HG02938 (cell line): Measurements from ENCODE around the gene HRH3.

ENCODE experiments used
- ATAC-seq: cut with Tn5 transposase; IDR thresholded peaks from one replicate; pipeline ENCODE4 v1.9.1; 2021; ENCODE audit warnings: mild to moderate bottlenecking, moderate library complexity; ENCODE audit not compliant: unreplicated experiment

Gene HRH3

DNA sequence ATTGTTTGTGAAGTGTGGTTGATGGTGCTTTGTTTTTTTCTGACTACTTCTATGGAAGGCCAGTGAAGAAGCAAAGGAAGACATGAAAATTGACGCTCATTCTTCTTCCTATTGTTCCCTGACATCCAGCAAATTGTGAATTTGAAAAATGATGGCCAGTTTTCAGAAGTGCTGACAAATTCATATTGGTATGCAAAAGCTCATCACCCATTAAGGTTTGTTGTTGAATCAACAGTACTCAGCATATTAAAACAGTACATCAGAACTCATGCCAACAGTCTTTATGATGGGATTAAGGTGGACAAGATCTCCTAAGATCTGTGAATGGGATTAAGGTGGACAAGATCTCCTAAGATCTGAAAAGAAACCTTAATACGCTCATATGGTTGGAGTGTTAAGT, 38.3 kb downstream of the HRH3 start:
- ATAC-seq = no peak

DNA sequence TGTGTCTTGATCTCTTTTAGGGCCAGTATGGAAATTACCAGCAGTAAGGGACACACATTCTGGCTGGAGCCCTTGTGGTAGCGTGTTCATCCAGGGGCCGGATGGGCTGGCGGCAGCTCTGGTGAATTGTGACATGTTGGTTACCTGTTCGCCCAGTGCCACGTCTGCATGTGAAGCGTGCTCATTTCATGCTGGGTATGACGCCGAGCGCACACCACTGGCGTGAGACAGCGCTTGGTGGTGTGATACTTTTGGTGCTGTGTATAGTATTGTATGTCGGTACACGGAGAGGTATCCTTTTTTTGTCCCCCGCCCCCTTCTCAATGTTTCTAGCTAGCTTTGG, 40.9 kb downstream of the HRH3 start:
- no peak for ATAC-seq

DNA sequence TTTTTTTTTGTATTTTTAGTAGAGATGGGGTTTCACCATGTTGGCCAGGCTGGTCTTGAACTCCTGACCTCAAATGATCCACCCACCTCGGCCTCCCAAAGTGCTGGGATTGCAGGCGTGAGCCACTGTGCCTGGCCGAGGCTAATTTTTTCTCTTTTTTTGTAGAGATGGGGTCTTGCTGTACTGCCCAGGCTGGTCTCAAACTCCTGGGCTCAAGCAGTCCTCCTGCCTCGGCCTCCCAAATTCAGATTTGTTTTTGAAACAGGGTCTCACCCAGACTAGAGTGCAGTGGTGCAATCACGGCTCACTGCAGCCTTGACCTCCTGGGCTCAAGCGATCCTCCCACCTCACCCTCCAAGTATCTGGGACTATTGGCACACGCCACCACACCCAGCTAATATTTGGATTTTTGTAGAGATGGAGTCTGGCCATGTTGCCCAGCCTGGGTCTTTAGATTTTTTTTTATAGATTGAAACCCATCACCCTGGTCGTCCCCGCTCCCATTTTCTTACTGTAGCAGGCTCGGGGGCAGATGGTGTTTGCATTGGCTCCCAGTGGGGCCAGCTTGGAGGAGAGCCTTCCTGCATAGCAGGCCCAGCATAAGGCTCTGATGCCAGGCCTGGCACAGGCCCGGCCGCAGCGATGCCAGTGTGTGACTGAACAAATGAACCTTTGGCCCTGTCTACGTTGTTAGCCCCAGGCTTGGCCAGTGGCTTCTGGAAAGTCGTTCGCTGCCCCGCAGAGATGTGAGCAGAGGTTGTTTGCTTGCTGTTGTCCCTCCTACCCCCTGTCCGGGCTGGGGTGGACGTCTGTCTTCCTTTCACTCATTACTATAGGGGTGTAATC, 41.5 kb downstream of the HRH3 start:
- no peak for ATAC-seq

DNA sequence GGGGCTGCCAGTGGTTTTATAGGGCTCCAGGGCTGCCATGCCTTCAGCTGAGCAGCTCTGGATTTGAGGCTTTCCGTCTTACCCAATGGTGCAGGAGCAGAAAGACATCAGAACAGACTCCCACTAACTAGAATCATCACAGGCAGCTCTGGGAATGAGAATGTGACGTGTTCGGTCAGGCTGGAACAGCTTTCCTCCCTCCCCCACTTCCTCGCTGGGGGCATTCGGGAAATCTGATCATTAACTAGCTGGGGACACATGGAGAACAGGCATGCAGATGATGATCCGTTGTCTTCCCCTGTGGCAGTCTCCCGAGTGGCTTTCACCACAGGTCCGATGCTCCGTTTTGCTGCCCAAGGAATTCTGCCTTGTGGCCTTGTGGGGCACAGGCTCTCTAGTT, 42.8 kb downstream of the HRH3 start:
- ATAC-seq = no peak

DNA sequence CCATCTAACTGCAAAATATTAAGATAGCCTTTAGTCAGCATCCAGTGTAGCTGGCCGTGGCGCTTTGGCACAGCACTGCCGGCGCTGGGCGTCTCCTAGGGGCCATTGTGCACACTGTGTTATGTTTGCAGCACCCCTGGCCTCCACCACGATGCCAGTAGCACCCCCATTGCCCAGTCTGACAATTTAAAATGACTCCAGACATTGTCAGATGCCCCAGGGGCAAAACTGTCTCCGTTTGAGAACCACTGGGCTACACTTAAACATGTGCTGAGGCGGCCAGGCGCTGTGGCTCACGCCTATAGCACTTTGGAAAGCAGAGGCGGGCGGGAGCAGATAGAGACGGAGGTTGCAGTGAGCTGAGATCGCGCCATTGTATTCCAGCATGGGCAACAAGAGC, 43.2 kb downstream of the HRH3 start:
- no peak for ATAC-seq

DNA sequence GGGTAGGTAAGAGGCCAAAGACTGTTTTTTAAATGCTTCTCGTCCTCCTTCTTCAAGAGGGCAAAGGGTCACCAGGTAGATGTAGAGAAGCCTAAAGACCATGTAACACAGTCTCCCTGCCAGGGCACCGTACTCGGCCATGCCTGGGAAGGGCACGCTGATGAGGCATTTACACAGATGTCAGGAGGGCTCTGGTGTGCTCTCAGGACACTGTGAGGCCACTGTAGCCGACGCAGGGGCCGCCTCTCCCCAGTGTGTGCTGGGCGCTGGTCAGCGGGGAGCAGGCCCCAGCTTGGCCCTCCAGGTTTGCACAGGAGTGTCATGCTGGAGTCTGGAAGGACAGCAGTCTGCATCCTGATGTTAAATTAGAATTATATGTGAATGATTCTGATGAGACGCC, 44.4 kb downstream of the HRH3 start:
- ATAC-seq = no peak

DNA sequence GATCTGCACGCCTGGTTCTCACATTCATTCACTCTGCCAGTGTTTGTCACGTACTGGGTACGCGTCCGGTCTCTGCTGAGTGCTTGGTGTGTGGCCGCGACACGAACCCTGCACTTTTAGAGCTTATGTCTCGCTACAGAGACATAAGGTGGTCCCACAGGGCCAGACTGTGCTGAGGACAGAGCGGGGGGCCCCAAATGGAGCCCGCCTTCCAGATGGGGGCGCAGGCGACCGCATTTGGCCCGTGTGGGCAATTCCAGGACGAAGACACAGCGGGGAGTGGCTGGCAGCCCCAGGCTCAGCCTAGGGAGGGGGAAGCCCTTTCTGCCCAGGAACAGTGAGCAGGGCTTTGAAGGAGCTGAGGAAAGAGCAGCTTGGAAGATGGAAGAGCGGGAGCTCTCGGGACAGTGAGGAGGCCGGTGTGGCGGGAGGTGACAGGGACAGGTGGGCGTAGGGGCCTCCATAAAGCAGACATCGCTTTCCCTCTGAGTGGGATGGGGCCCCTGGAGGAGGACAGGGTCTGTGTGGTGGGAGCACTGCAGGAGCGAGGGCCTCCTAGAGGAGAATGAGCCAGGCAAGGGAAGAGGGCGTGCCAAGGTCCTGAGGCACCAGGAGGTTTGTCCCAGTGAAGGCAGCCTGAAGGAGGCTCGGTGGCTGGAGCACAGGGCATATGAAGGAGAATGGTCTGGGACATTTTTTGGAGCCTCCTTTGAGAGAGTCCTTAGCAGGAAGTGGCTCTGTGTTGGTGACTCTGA, 45.0 kb downstream of the HRH3 start:
- ATAC-seq = no peak

DNA sequence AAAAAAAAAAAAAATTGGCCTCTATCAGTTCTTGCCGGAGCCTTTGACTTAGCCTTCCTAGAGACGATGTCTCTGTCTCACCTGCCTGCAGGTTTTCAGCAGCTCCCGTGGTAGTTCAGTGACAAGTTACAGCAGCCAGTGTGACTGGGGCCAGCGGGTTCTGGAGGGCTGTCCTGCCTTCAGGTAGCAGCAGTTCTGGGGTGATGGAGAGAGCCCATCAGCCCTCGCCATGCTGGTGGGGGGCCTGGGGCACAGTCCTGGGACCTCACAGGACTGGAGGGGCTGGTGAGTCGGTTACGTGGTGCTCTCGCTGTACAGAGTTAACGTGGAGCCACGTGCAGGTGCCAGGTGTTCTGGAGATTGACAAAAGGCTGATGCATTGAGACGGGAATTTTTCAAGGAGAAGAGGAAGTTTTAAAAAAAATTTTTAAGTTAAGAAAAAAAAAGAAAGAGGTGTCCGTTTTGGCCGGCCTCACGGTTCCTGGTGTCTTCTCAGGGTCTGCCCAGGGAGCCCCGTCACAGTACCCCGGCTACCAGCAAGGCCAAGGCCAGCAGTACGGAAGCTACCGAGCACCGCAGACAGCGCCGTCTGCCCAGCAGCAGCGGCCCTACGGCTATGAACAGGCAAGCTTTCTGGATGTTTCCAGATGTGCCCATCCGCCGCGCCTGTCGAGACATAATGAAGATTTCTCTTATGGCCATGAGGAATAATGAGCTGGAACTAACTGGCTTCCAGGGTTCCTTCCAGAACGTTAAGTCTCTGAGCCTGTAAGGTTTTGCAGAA, 45.9 kb downstream of the HRH3 start:
- ATAC-seq = no peak

DNA sequence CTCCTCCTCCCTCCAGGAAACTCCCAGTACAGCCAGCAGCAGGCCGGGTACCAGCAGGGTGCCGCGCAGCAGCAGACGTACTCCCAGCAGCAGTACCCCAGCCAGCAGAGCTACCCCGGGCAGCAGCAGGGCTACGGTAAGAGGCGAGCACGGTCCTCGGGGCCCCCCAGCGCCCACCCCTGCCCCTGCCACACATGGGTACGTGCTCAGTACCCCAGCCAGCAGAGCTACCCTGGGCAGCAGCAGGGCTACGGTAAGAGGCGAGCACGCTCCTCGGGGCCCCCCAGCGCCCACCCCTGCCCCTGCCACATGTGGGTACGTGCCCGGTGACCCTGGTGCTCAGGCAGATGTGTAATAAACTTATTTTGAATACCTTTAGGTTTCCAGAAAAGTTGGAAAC, 47.4 kb downstream of the HRH3 start:
- ATAC-seq = no peak

DNA sequence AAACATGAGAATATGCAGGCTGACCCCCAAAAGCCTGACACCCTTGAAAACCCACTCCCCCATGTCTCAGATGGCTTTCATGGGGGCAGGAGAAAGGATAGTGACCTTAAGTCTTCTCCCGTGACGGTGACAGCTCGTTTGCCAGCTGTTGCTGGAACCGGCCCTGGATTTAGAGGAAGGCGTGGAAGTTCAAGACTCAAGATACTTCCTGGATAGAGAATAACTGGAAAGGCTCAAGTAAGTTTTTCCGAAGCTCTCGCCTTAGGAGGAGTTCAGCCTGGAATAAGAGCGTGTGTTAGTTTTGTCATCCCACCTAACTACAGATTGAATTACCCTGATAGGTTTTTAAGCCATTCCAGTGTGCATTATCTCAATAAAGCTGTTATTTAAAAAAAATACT, 48.8 kb downstream of the HRH3 start:
- no peak for ATAC-seq

DNA sequence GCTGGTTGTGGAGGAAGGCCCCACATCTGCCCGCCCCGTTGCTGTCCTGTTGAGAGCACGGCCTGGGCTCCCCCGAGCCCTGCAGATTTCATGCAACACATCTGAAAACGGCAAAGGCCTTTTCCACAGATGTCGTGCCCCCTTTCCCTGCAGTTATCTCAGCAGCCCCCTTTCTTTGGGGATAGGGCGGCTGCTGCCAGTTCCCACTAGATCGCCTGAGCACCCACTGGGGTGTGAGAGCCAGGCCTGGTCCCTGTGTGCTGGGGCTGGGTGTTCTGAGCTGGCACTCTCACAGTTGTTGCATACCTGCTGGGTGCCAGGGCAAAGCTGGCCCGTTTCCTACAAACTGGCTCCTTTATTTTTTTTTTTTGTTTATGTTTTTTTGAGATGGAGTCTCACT, 49.5 kb downstream of the HRH3 start:
- ATAC-seq = no peak

DNA sequence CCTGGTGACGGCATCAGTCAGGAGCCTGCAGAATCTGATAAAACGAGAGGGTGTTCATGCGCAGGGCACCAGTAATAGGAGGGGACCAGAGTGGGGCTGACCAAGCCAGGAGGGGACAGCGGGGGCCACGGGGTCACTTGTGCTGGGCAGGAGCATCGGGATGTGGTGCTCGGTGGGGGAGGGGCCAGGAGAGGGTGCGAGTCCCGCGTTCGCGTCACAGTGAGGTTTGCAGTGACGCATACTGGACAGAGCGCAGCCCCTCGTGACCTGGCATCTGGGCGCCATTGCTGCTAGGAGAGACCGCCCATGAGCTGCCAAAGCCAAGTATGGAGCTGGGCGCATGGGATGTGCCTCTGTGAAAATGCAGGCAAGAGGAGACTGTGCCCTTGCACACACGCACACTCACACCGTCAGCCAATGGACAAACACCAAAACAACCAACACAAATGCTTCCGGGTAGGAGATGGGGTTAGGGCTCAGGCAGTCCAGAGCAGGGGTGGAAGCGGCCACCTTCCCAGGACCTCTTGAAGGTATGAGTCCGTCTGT, 51.1 kb downstream of the HRH3 start:
- no peak for ATAC-seq

DNA sequence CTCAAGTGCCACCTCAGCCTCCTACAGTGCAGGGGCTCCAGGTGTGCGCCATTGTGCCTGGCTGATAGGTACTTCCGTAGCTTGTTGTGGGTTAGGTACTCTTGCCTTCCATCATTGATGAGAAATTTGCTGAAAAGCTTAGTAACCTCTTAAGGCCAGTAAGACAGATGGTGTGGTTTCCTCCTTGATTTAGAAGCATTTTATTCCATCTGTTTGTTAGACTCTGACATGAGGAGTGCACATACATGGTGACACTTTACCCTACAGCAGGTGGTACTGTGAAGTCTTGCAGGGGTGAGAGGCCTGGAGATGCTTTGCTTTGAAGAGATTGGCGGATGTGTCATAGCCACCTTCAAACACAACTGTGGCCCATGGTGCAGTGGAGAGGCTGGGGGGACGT, 52.0 kb downstream of the HRH3 start:
- ATAC-seq = no peak

DNA sequence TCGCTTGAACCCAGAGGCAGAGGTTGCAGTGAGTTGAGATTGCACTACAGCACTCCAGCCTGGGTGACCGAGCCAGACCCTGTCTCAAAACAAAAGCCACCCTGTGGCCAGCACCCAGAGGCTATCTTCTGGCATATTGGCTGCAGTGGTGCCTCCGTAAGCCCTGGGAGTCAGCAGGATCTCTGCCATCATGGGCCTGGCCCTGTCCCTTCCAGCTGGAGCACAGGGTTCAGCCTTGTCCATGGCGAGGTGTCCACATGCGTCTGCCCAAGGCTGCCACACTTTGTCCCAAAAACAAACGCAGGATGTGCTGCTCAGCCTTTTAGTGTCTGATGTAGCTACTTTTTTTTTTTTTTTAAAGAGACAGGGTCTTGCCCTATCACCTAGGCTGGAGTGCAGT, 52.6 kb downstream of the HRH3 start:
- ATAC-seq = no peak

DNA sequence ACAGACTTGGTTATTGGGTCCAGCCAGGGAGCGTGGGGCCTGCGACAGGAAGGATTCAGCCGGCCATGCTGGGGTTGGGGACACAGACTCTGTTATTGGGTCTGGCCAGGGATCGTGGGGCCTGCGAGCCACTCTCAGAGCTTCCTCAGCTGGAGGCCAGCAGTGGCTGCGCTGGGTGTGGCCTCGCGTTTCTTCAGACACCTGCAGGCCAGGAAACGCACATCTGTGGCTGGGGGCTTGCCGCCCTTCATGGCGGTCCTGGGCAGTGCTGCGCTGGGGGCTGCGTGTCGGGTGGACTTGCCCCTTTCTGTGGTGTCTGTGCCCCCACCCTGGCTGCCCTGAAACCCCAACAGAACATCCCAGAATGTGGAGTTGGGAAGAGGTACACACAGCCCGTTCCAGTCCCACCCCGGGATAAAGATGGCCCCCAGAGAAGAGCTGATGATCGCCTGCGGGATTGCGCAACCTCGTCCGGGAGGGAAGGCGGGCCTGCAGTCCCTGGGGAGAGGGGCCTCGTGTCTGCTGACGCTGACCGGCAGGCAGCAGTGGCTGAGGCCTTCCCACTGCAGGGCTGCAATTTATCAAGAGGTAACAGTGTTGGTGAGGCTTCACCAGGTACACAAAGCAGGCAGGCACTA, 54.2 kb downstream of the HRH3 start:
- no peak for ATAC-seq
